Fibroblast of mammary gland (primary cell): ENCODE results near the gene LPAR5.
A peak's percentile ranks its signal among the peaks of the same experiment; 100 is the strongest.

Source experiments
- DNase-seq: peaks from one replicate; pipeline ENCODE4 v3.0.0-alpha.2; 2010; ENCODE audit warnings: low read depth
- H3K4me3 ChIP-seq: 2 replicates; pipeline ENCODE4 v1.5.1; 2011; ENCODE audit warnings: low read depth, mild to moderate bottlenecking, low read length, moderate library complexity; ENCODE audit not compliant: control insufficient read depth
- CTCF ChIP-seq: conservative IDR thresholded peaks from 2 replicates; pipeline ENCODE4 v1.5.1; 2011; ENCODE audit warnings: low read depth, low read length, inconsistent platforms; ENCODE audit not compliant: control insufficient read depth, insufficient read depth

The LPAR5 gene

DNA sequence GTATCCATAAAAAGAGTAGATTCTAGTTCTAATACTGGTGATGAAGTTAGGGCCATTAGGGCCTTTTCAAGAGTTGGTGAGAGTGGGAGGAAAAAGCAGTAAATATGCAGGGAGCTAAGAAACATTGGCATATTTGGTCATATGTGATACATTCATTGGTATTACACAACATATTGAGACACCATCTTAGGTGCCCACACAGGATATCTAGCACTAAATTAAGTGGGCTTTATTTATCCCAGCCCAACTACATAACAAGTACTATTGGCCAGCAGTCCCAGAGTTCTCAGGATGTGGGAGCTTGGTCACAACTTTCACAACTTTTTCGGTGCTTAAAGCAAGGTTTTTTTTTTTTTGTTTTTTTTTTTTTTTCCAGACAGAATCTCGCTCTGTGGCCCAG is 29.1 kb upstream of the LPAR5 start:
- TF ChIP-seq CTCF: no peak
- no peak overlapping the region for H3K4me3 ChIP-seq
- DNase-seq: peak; percentile 26

DNA sequence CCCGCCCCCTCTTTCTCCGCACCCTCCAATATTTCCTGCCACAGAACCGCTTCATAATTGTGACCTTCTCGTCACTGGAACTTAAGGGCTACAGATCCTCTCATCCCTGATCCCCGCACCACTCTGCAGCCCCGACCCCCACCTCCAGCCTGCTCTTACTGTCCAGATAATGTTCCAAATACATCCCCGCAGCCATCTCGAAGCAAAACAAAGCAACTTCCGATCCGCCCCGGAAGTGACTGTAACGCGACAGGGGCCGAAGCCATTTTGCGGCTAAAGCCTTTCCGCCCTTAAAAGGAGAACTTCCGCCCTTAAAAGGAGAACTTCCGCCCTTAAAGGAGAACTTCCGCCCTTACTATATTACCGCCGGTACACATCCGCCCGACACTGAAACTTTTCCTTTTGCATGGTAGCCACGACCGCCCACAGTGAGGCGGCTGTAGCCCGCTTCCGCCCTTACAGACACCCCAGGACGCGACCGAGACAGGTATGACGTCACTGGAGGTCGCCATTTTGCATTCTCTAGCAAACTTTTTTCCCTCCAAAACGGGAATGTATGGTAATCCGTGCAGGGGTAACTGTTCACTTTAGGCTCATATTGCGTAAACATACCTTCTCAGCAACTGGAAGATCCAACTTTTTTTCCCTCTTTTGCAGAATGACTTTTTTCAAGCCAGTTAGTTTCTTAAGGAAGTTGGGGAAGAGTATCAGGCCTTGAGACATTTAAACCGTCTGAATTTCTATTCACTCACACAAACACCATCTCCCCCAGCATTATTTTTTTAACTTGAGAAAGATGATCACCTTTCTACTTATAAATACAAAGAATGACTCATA is 27.4 kb upstream of the LPAR5 start, which contains the start of gene ING4:
TSS of gene ING4 (minus strand) at position 214 of the 837 bp plus-strand sequence. CDS start at position 196, 18 bp downstream.
- peak within 1 kb of the TSS; percentile 95 for H3K4me3 ChIP-seq
- DNase-seq: peak; percentile 99
- no peak for TF ChIP-seq CTCF

DNA sequence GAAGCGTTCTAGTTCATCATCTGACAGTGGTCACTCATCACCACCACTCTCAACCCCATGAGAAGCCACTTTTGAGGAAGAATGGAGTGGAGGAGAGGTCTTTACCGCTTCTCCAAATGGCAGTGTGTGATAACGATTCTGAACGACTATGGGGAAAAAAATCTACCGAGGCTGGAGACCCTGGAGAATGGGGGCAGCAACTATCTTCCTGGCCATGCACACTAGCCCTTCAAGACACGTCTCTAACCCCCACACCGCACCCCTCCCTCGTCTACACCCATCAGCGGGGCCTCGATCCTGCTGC is 26.8 kb upstream of the LPAR5 start:
- no peak for TF ChIP-seq CTCF
- peak overlapping the region; percentile 95 for H3K4me3 ChIP-seq
- no peak for DNase-seq

DNA sequence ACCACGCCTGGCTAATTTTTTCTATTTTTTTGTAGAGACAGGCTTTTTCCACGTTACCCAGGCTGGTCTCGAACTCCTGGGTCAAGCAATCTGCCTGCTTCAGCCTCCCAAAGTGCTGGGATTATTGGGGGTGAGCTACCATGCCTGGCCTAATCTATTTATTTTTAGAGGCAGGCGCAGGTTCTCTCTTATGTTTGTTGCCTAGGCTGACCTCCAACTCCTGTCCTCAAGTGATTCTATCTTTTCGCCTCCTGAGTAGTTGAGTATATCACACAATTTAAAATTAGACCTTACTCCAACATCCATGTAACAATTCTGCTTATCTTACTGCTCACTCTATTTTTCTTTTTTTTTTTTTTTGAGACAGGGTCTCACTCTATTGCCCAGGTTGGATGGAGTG is 18.2 kb upstream of the LPAR5 start:
- H3K4me3 ChIP-seq: no peak overlapping the region
- no peak for TF ChIP-seq CTCF
- DNase-seq: no peak

- H3K4me3 ChIP-seq: no peak overlapping the region
- DNase-seq: no peak
- no peak for TF ChIP-seq CTCF
Observed at GRCh38 chr12:6653342-6653741, 17.6 kb upstream of the LPAR5 start.

- no peak overlapping the region for H3K4me3 ChIP-seq
- DNase-seq: no peak
- no peak for TF ChIP-seq CTCF
Observed at GRCh38 chr12:6652391-6652790, 16.6 kb upstream of the LPAR5 start.
